KMS-11 (cell line): ENCODE measurements around the gene PPM1M.

Source experiments
- H2AFZ ChIP-seq: fragments of 200-600 bp; sonication (generic); 2 replicates; pipeline ENCODE4 v1.6.1; 2016; ENCODE audit warnings: antibody characterized with exemption, mixed run types, low read depth
- H3K27ac ChIP-seq: fragments of 200-600 bp; sonication (generic); 2 replicates; pipeline ENCODE4 v1.6.1; 2016; ENCODE audit warnings: mild to moderate bottlenecking, mixed run types
- H3K27me3 ChIP-seq: fragments of 200-600 bp; sonication (generic); 2 replicates; pipeline ENCODE4 v1.6.1; 2017; ENCODE audit warnings: mild to moderate bottlenecking, low read depth, mixed run types, moderate library complexity; ENCODE audit not compliant: insufficient read depth
- H3K36me3 ChIP-seq: fragments of 200-600 bp; sonication (generic); 2 replicates; pipeline ENCODE4 v1.6.1; 2017; ENCODE audit warnings: mild to moderate bottlenecking, mixed run types; ENCODE audit not compliant: insufficient read depth
- H3K4me1 ChIP-seq: fragments of 200-600 bp; sonication (generic); 2 replicates; pipeline ENCODE4 v1.6.1; 2016; ENCODE audit warnings: mild to moderate bottlenecking, low read depth, mixed run types; ENCODE audit not compliant: poor library complexity, severe bottlenecking
- H3K4me2 ChIP-seq: fragments of 200-600 bp; sonication (generic); 2 replicates; pipeline ENCODE4 v1.7.0; 2016; ENCODE audit warnings: mild to moderate bottlenecking, mixed run types
- H3K4me3 ChIP-seq: fragments of 200-600 bp; sonication (generic); IDR thresholded peaks from 2 replicates; pipeline ENCODE4 v1.6.1; 2017; ENCODE audit warnings: low read depth, low read length, mixed read lengths; ENCODE audit not compliant: insufficient read depth
- H3K79me2 ChIP-seq: fragments of 200-600 bp; sonication (generic); 2 replicates; pipeline ENCODE4 v1.6.1; 2016; ENCODE audit warnings: low read depth, mixed run types; ENCODE audit not compliant: insufficient read depth
- H3K9ac ChIP-seq: fragments of 200-600 bp; sonication (generic); 2 replicates; pipeline ENCODE4 v1.6.1; 2016; ENCODE audit warnings: mild to moderate bottlenecking, mixed run types
- H4K20me1 ChIP-seq: fragments of 200-600 bp; sonication (generic); 2 replicates; pipeline ENCODE4 v1.6.1; 2016; ENCODE audit warnings: mild to moderate bottlenecking, mixed run types; ENCODE audit not compliant: insufficient read depth
- CTCF ChIP-seq: fragments of 200-600 bp; sonication (generic); conservative IDR thresholded peaks from 2 replicates; pipeline ENCODE4 v1.6.1; 2017; ENCODE audit warnings: low read depth, mild to moderate bottlenecking, antibody characterized with exemption, low read length, moderate library complexity, mixed read lengths

PPM1M gene

GRCh38 chr3:52230461-52230860 lies 15.1 kb upstream of the PPM1M start:
- Histone ChIP-seq H3K9ac (no peak overlapping the region), H3K4me2 (no peak overlapping the region), H2AFZ (no peak overlapping the region), H4K20me1 (no peaks in the 10 kb centered on the region), H3K4me1 (peaks cover 17% of the 10 kb centered on the region), H3K4me3 (no peak overlapping the region), H3K27ac (no peak overlapping the region), H3K79me2 (no peaks in the 10 kb centered on the region), H3K36me3 (no peaks in the 10 kb centered on the region), H3K27me3 (no peaks in the 10 kb centered on the region)
- TF ChIP-seq CTCF: no peak

GRCh38 chr3:52230889-52231499 lies 14.6 kb upstream of the PPM1M start:
- Histone ChIP-seq H3K4me3 (no peak overlapping the region), H4K20me1 (no peaks in the 10 kb centered on the region), H3K36me3 (no peaks in the 10 kb centered on the region), H3K4me2 (no peak overlapping the region), H3K79me2 (no peaks in the 10 kb centered on the region), H2AFZ (no peak overlapping the region), H3K27ac (no peak overlapping the region), H3K4me1 (peaks cover 11% of the 10 kb centered on the region), H3K27me3 (no peaks in the 10 kb centered on the region), H3K9ac (no peak overlapping the region)
- no peak for TF ChIP-seq CTCF

- Histone ChIP-seq H3K27ac (no peak overlapping the region), H3K4me1 (peaks cover 10% of the 10 kb centered on the region), H3K79me2 (no peaks in the 10 kb centered on the region), H3K4me3 (no peak overlapping the region), H3K27me3 (no peaks in the 10 kb centered on the region), H3K4me2 (no peak overlapping the region), H3K9ac (no peak overlapping the region), H3K36me3 (no peaks in the 10 kb centered on the region), H2AFZ (no peak overlapping the region), H4K20me1 (no peaks in the 10 kb centered on the region)
- TF ChIP-seq CTCF: peak; percentile 70
Measured at GRCh38 chr3:52231502-52232278, 13.9 kb upstream of the PPM1M start.

GRCh38 chr3:52232279-52233107 lies 13.1 kb upstream of the PPM1M start:
- Histone ChIP-seq H3K79me2 (no peaks in the 10 kb centered on the region), H3K36me3 (no peaks in the 10 kb centered on the region), H3K9ac (no peak overlapping the region), H3K27me3 (no peaks in the 10 kb centered on the region), H3K4me2 (no peak overlapping the region), H3K4me3 (no peak overlapping the region), H2AFZ (no peak overlapping the region), H3K4me1 (peaks cover 5% of the 10 kb centered on the region), H4K20me1 (no peaks in the 10 kb centered on the region), H3K27ac (no peak overlapping the region)
- no peak for TF ChIP-seq CTCF
